PC-3 (cell line): ENCODE measurements around the gene ATP4A. TPM values are rescaled to one million over a fixed set of nuclear protein-coding genes. Genes with fewer than 3 reads are reported as not detected.

Experiments
- ATAC-seq: fragments of 200-7000 bp; cut with Tn5 transposase; 2 replicates; pipeline ENCODE4 v1.9.1; 2020; ENCODE audit warnings: mild to moderate bottlenecking, moderate library complexity
- BruUV-seq: library from RNA; stranded (reverse); fragments of 400-500 nt; replicated peaks from 2 replicates; lab custom pipeline; 2021; lab: Mats Ljungman, UMichigan
- CTCF ChIA-PET: fragments of 300-600 bp; sonication (Branson Sonifier 250); formaldehyde crosslinking; loops from one replicate; lab custom pipeline; 2022; ENCODE audit warnings: antibody characterized with exemption; lab: Charles Lee
- POLR2A ChIA-PET: fragments of 300-600 bp; sonication (Branson Sonifier 250); formaldehyde crosslinking; loops from one replicate; lab custom pipeline; 2022; ENCODE audit warnings: antibody characterized with exemption; ENCODE audit not compliant: unreplicated experiment; lab: Charles Lee
- DNase-seq: peaks from one replicate; pipeline ENCODE4 v3.0.0-alpha.2; 2015
- H2AFZ ChIP-seq: fragments of 300-600 bp; sonication (generic); 2 replicates; pipeline ENCODE4 v1.6.0; 2016; ENCODE audit warnings: antibody characterized with exemption, low read length
- H3F3A ChIP-seq: fragments of 300-600 bp; sonication (generic); one replicate; pipeline ENCODE4 v1.6.0; 2017; ENCODE audit warnings: antibody characterized with exemption, low read length, control low read depth, mild to moderate bottlenecking; ENCODE audit not compliant: unreplicated experiment
- H3K27ac ChIP-seq: fragments of 300-600 bp; sonication (generic); 2 replicates; pipeline ENCODE4 v1.5.1; 2016; ENCODE audit warnings: mild to moderate bottlenecking, low read length
- H3K27me3 ChIP-seq: fragments of 300-600 bp; sonication (generic); 2 replicates; pipeline ENCODE4 v1.6.1; 2016; ENCODE audit warnings: low read length, mixed read lengths
- H3K36me3 ChIP-seq: fragments of 300-600 bp; sonication (generic); 2 replicates; pipeline ENCODE4 v1.6.1; 2016; ENCODE audit warnings: low read depth, mixed run types, low read length, mixed read lengths
- H3K4me1 ChIP-seq: fragments of 300-600 bp; sonication (generic); 2 replicates; pipeline ENCODE4 v1.5.1; 2016; ENCODE audit warnings: low read length; ENCODE audit not compliant: insufficient read depth
- H3K4me2 ChIP-seq: fragments of 300-600 bp; sonication (generic); 2 replicates; pipeline ENCODE4 v1.6.0; 2016; ENCODE audit warnings: low read length
- H3K4me3 ChIP-seq: fragments of 300-600 bp; sonication (generic); 2 replicates; pipeline ENCODE4 v1.5.1; 2016; ENCODE audit warnings: mild to moderate bottlenecking, low read length, mixed read lengths
- H3K79me2 ChIP-seq: fragments of 300-600 bp; sonication (generic); 2 replicates; pipeline ENCODE4 v1.6.1; 2017; ENCODE audit warnings: low read length, mixed read lengths
- H3K9ac ChIP-seq: fragments of 300-600 bp; sonication (generic); 2 replicates; pipeline ENCODE4 v1.6.0; 2016; ENCODE audit warnings: mild to moderate bottlenecking, low read length
- H3K9me2 ChIP-seq: fragments of 300-600 bp; sonication (generic); replicated peaks from 2 replicates; pipeline ENCODE4 v1.6.1; 2016; ENCODE audit warnings: mixed run types, low read length, mixed read lengths
- H3K9me3 ChIP-seq: fragments of 300-600 bp; sonication (generic); 2 replicates; pipeline ENCODE4 v1.6.1; 2016; ENCODE audit warnings: low read length, mixed read lengths
- H4K20me1 ChIP-seq: fragments of 300-600 bp; sonication (generic); 2 replicates; pipeline ENCODE4 v1.6.1; 2016; ENCODE audit warnings: low read length, mixed read lengths
- CTCF ChIP-seq: fragments of 300-600 bp; sonication (generic); conservative IDR thresholded peaks from 2 replicates; pipeline ENCODE4 v1.5.1; 2017; ENCODE audit warnings: antibody characterized with exemption, low read depth, mild to moderate bottlenecking, low read length
- EZH2 ChIP-seq: fragments of 300-600 bp; sonication (generic); IDR thresholded peaks from one replicate; pipeline ENCODE4 v1.6.1; 2017; ENCODE audit warnings: antibody characterized with exemption, mild to moderate bottlenecking, low read length; ENCODE audit not compliant: unreplicated experiment
- EZH2phosphoT487 ChIP-seq: fragments of 300-600 bp; sonication (generic); IDR thresholded peaks from 2 replicates; pipeline ENCODE4 v1.6.1; 2018; ENCODE audit warnings: mild to moderate bottlenecking, antibody characterized with exemption, low read length, borderline replicate concordance
- intact Hi-C: fragments of 100-400 bp; cut with micrococcal nuclease; formaldehyde crosslinking; loops from 2 replicates; pipeline ENCODE4 v1.9.0; 2023
- total RNA-seq: library from RNA; depleted of rRNA; stranded (reverse); fragments of >200 nt; gene quantifications from 2 replicates; pipeline ENCODE4 v1.2.3, GENCODE V29; 2014

The ATP4A gene
- total RNA-seq, 1 experiment from 2014 or later = not detected

GRCh38 chr19:35551091-35551810 is 12.2 kb downstream of the ATP4A start:
- Histone ChIP-seq H3K9me2 (no peaks in the 10 kb centered on the region), H3K4me2 (no peak overlapping the region), H3K27ac (no peak overlapping the region), H3K4me1 (peaks cover 11% of the 10 kb centered on the region), H3K36me3 (no peaks in the 10 kb centered on the region), H3K9me3 (no peaks in the 10 kb centered on the region), H2AFZ (no peak overlapping the region), H3K4me3 (no peak overlapping the region), H3F3A (no peaks in the 10 kb centered on the region), H3K79me2 (peaks cover 15% of the 10 kb centered on the region), H4K20me1 (no peaks in the 10 kb centered on the region), H3K27me3 (no peaks in the 10 kb centered on the region), H3K9ac (no peak overlapping the region)
- DNase-seq = no peak
- TF ChIP-seq CTCF (no peak), EZH2 (no peak), EZH2phosphoT487 (no peak)
- ChIA-PET POLR2A (no interaction called here), CTCF (no interaction called here)
- intact Hi-C loops = no loop called here
- no peak for ATAC-seq
- no TSS peak for BruUV-seq

DNA sequence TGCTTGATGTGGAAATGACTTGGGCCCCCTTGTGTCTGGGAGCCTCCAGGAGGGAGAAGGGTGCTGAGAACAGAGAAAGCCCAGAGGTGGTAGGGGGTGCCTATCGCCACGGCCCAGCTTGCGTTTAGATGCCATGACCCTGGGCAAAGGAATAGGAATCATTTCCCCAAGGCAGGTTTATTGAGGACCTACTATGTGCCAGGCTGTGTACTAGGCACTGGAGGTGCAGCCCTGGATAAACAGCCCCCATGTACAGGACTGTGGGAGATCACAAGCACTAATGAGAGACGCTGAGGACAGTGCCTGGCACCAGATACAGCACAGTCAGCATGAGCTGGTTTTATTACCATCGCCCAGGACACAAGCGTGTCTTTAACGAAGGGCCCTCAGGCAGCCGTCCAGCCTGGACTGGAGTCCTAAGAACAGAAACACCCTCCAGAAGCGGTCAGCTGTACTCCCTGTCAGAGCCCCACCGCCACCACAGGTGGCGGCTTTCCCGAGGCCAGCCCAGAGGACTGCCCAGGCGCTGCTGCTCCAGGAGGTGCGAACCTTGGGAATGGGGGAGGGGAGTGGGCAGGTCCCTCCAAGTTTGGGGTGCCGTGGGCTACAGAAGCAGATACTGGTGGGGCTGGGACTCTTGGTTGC is 13.5 kb downstream of the ATP4A start:
- intact Hi-C loops = loop anchor here (2.0 to 5.0 kb wide), 2 partner anchors 55 to 167 kb away; partner anchors contain the start of gene KMT2B
- no peak overlapping the region for H3K9ac ChIP-seq
- no TSS peak for BruUV-seq
- H3K4me2 ChIP-seq = no peak overlapping the region
- ChIA-PET POLR2A (no interaction called here), CTCF (no interaction called here)
- no peaks in the 10 kb centered on the region for H3K9me3 ChIP-seq
- no peaks in the 10 kb centered on the region for H3K9me2 ChIP-seq
- no peak overlapping the region for H3K4me3 ChIP-seq
- no peak overlapping the region for H3K27ac ChIP-seq
- DNase-seq = no peak
- peaks cover 26% of the 10 kb centered on the region for H3K79me2 ChIP-seq
- H3K27me3 ChIP-seq = no peaks in the 10 kb centered on the region
- no peak for ATAC-seq
- H3F3A ChIP-seq = no peaks in the 10 kb centered on the region
- no peak for TF ChIP-seq EZH2phosphoT487
- no peak for TF ChIP-seq CTCF
- no peak for TF ChIP-seq EZH2
- H4K20me1 ChIP-seq = no peaks in the 10 kb centered on the region
- H3K4me1 ChIP-seq = peaks cover 12% of the 10 kb centered on the region
- no peak overlapping the region for H2AFZ ChIP-seq
- H3K36me3 ChIP-seq = no peaks in the 10 kb centered on the region
